DOHH2 (cell line): ENCODE results near the gene SENP3.

Experiments used
- H3F3A ChIP-seq: fragments of 200-600 bp; sonication (generic), shearing (Covaris generic); 2 replicates; pipeline ENCODE4 v1.6.0; 2016; ENCODE audit warnings: antibody characterized with exemption, mild to moderate bottlenecking; ENCODE audit not compliant: control insufficient read depth, insufficient read depth
- H3K27ac ChIP-seq: fragments of 200-600 bp; sonication (generic); 2 replicates; pipeline ENCODE4 v1.5.1; 2014; ENCODE audit warnings: low read depth, mild to moderate bottlenecking, low read length, moderate library complexity
- H3K27me3 ChIP-seq: fragments of 200-600 bp; sonication (generic); 2 replicates; pipeline ENCODE4 v1.6.1; 2014; ENCODE audit warnings: mild to moderate bottlenecking, low read length, mixed read lengths; ENCODE audit not compliant: control insufficient read depth
- H3K36me3 ChIP-seq: fragments of 200-600 bp; sonication (generic); 2 replicates; pipeline ENCODE4 v1.6.1; 2014; ENCODE audit warnings: mild to moderate bottlenecking, low read length, moderate library complexity, mixed read lengths; ENCODE audit not compliant: control insufficient read depth
- H3K4me1 ChIP-seq: fragments of 200-600 bp; sonication (generic); 2 replicates; pipeline ENCODE4 v1.6.1; 2014; ENCODE audit warnings: mild to moderate bottlenecking, low read length, mixed read lengths; ENCODE audit not compliant: control insufficient read depth
- H3K4me2 ChIP-seq: fragments of 200-600 bp; sonication (generic); 2 replicates; pipeline ENCODE4 v1.6.0; 2014; ENCODE audit warnings: mild to moderate bottlenecking, low read length, moderate library complexity
- H3K4me3 ChIP-seq: fragments of 200-600 bp; sonication (generic); 2 replicates; pipeline ENCODE4 v1.5.1; 2014; ENCODE audit warnings: mild to moderate bottlenecking, low read length, mixed read lengths
- H3K79me2 ChIP-seq: fragments of 200-600 bp; sonication (generic); 2 replicates; pipeline ENCODE4 v1.6.1; 2014; ENCODE audit warnings: mild to moderate bottlenecking, low read length, mixed read lengths; ENCODE audit not compliant: control insufficient read depth
- H3K9me2 ChIP-seq: fragments of 200-600 bp; sonication (generic); replicated peaks from 2 replicates; pipeline ENCODE4 v1.6.1; 2014; ENCODE audit warnings: mild to moderate bottlenecking, low read length, mixed read lengths; ENCODE audit not compliant: control insufficient read depth
- H3K9me3 ChIP-seq: fragments of 200-600 bp; sonication (generic); 2 replicates; pipeline ENCODE4 v1.6.1; 2014; ENCODE audit warnings: antibody characterized with exemption, low read length, mixed read lengths; ENCODE audit not compliant: control insufficient read depth, insufficient read depth
- H4K20me1 ChIP-seq: fragments of 200-600 bp; sonication (generic); 2 replicates; pipeline ENCODE4 v1.6.0; 2014; ENCODE audit warnings: low read depth, mild to moderate bottlenecking, antibody characterized with exemption, low read length, moderate library complexity; ENCODE audit not compliant: control insufficient read depth, insufficient read depth
- CTCF ChIP-seq: fragments of 200-600 bp; sonication (generic); IDR thresholded peaks from one replicate; pipeline ENCODE4 v1.5.1; 2014; ENCODE audit warnings: antibody characterized with exemption, mild to moderate bottlenecking, low read depth, low read length; ENCODE audit not compliant: poor library complexity, severe bottlenecking
- EZH2phosphoT487 ChIP-seq: fragments of 200-600 bp; sonication (generic); IDR thresholded peaks from 2 replicates; pipeline ENCODE4 v1.6.1; 2017; ENCODE audit warnings: borderline replicate concordance, mild to moderate bottlenecking, antibody characterized with exemption, low read length, moderate library complexity, mixed read lengths

The SENP3 gene

GRCh38 chr17:7538891-7539545 lies 22.7 kb upstream of the SENP3 start:
- H3K27ac ChIP-seq: no peak overlapping the region
- no peaks in the 10 kb centered on the region for H3F3A ChIP-seq
- H3K79me2 ChIP-seq: no peaks in the 10 kb centered on the region
- H3K4me3 ChIP-seq: no peak overlapping the region
- H3K4me2 ChIP-seq: no peak overlapping the region
- H3K27me3 ChIP-seq: peaks cover 14% of the 10 kb centered on the region
- no peaks in the 10 kb centered on the region for H3K4me1 ChIP-seq
- no peaks in the 10 kb centered on the region for H3K9me2 ChIP-seq
- H3K9me3 ChIP-seq: peaks cover 12% of the 10 kb centered on the region; the same call in 1 of the 2 replicates
- TF ChIP-seq CTCF (no peak), EZH2phosphoT487 (no peak)
- no peaks in the 10 kb centered on the region for H4K20me1 ChIP-seq
- H3K36me3 ChIP-seq: no peaks in the 10 kb centered on the region

GRCh38 chr17:7541074-7541621 lies 20.6 kb upstream of the SENP3 start:
- no peak overlapping the region for H3K27ac ChIP-seq
- TF ChIP-seq CTCF (no peak), EZH2phosphoT487 (no peak)
- H3K4me1 ChIP-seq: no peaks in the 10 kb centered on the region

GRCh38 chr17:7544911-7545310 lies 16.8 kb upstream of the SENP3 start:
- TF ChIP-seq EZH2phosphoT487 (no peak), CTCF (no peak)
- H3K9me3 ChIP-seq: no peaks in the 10 kb centered on the region
- H3K9me2 ChIP-seq: no peaks in the 10 kb centered on the region
- no peaks in the 10 kb centered on the region for H3K36me3 ChIP-seq
- no peaks in the 10 kb centered on the region for H3K79me2 ChIP-seq
- no peak overlapping the region for H3K27ac ChIP-seq
- peaks cover 4% of the 10 kb centered on the region; the same call in 1 of the 2 replicates for H3K4me1 ChIP-seq
- peaks cover 38% of the 10 kb centered on the region for H3K27me3 ChIP-seq
- H3F3A ChIP-seq: no peaks in the 10 kb centered on the region
- H4K20me1 ChIP-seq: no peaks in the 10 kb centered on the region
- H3K4me3 ChIP-seq: no peak overlapping the region
- H3K4me2 ChIP-seq: no peak overlapping the region

More at GRCh38 chr17:7541074-7541621, 20.6 kb upstream of the SENP3 start:
- H3K36me3 ChIP-seq: no peaks in the 10 kb centered on the region
- H3K9me3 ChIP-seq: peaks cover 12% of the 10 kb centered on the region; the same call in 1 of the 2 replicates
- no peaks in the 10 kb centered on the region for H4K20me1 ChIP-seq
- H3K4me3 ChIP-seq: no peak overlapping the region
- H3K4me2 ChIP-seq: no peak overlapping the region
- no peaks in the 10 kb centered on the region for H3F3A ChIP-seq
- no peaks in the 10 kb centered on the region for H3K79me2 ChIP-seq
- H3K27me3 ChIP-seq: peaks cover 21% of the 10 kb centered on the region
- no peaks in the 10 kb centered on the region for H3K9me2 ChIP-seq
